Measurements from ENCODE around the gene SCNN1G.

DNA sequence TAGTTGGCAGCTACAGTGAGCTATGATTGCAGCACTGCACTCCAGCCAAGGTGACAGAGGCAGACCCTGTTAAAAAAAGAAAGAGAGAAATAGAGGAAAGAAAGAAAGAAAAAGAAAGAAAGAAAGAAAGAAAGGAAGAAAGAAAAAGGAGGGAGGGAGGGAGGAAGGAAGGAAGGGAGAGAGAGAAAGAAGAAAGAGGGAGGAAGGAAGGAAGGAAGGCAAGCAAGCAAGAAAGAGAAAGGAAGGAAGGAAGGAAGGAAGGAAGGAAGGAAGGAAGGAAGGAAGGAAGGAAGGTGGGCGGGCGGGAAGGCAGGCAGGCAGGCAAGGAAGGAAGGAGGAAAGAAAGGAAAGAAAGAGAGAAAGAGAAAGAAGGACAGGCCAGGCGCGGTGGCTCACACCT is 1.0 kb upstream of the SCNN1G start:
- TF ChIP-seq, protein P1, sequence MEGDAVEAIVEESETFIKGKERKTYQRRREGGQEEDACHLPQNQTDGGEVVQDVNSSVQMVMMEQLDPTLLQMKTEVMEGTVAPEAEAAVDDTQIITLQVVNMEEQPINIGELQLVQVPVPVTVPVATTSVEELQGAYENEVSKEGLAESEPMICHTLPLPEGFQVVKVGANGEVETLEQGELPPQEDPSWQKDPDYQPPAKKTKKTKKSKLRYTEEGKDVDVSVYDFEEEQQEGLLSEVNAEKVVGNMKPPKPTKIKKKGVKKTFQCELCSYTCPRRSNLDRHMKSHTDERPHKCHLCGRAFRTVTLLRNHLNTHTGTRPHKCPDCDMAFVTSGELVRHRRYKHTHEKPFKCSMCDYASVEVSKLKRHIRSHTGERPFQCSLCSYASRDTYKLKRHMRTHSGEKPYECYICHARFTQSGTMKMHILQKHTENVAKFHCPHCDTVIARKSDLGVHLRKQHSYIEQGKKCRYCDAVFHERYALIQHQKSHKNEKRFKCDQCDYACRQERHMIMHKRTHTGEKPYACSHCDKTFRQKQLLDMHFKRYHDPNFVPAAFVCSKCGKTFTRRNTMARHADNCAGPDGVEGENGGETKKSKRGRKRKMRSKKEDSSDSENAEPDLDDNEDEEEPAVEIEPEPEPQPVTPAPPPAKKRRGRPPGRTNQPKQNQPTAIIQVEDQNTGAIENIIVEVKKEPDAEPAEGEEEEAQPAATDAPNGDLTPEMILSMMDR (conservative IDR thresholded peaks at IDR 0.05; ENCODE audit: low read length): no peak
- TF ChIP-seq EZH2phosphoT487 (IDR thresholded peaks at IDR 0.05; ENCODE audit: borderline replicate concordance): no peak

Data from Loucy (cell line).